Mesodermal cell (in vitro differentiated cells): ENCODE data around the gene CFH.
"Not testable (repeated sequence)": the region's sequence is repeated elsewhere in the genome, so short reads cannot be mapped to it uniquely, and the experiment has no call there.

Experiments
- H3K27ac ChIP-seq: 2 replicates; pipeline ENCODE4 v1.7.0; 2013; ENCODE audit warnings: mild to moderate bottlenecking, low read depth, low read length, moderate library complexity; ENCODE audit not compliant: severe bottlenecking
- H3K36me3 ChIP-seq: 2 replicates; pipeline ENCODE4 v1.7.1; 2013; ENCODE audit warnings: mild to moderate bottlenecking, low read length, moderate library complexity; ENCODE audit not compliant: control insufficient read depth, insufficient read depth
- H3K4me1 ChIP-seq: one replicate; pipeline ENCODE4 v1.7.1; 2013; ENCODE audit warnings: mild to moderate bottlenecking, low read length; ENCODE audit not compliant: insufficient read depth, control insufficient read depth, poor library complexity, severe bottlenecking
- H3K4me3 ChIP-seq: 2 replicates; pipeline ENCODE4 v1.7.0; 2013; ENCODE audit warnings: low read length, control low read depth, mild to moderate bottlenecking; ENCODE audit not compliant: insufficient read depth, poor library complexity, severe bottlenecking; ENCODE audit errors: extremely low read depth
- H3K9me3 ChIP-seq: 2 replicates; pipeline ENCODE4 v1.7.1; 2013; ENCODE audit warnings: mild to moderate bottlenecking, low read length, moderate library complexity; ENCODE audit not compliant: control insufficient read depth
- WGBS, 2 experiments: methylation state at CpG; one replicate each; pipeline ENCODE4 v1.1.5; 2013; ENCODE audit warnings: missing lambda C conversion rate in 2 of 2; ENCODE audit not compliant: insufficient coverage in 2 of 2; 5-methylcytosine and 5-hydroxymethylcytosine counted together

Gene CFH

GRCh38 chr1:196639291-196639690, 12.6 kb upstream of the CFH start:
- H3K36me3 ChIP-seq, H3K4me3 ChIP-seq, H3K9me3 ChIP-seq, H3K4me1 ChIP-seq, H3K27ac ChIP-seq: not testable (repeated sequence)
- 82 to 91% methylated on average over 4 of the region's 5 CpGs for WGBS, 2 experiments

GRCh38 chr1:196640976-196641375, 10.9 kb upstream of the CFH start:
- H3K36me3 ChIP-seq, result no peaks in the 10 kb centered on the region

GRCh38 chr1:196649990-196650389, 1.9 kb upstream of the CFH start:
- Histone ChIP-seq H3K9me3 (no peaks in the 10 kb centered on the region), H3K4me1 (no peaks in the 10 kb centered on the region), H3K36me3 (no peaks in the 10 kb centered on the region), H3K27ac (no peak overlapping the region), H3K4me3 (no peak overlapping the region)
- WGBS, 2 experiments, result 89 to 91% methylated on average over 4 to 7 of the region's 12 CpGs

More at GRCh38 chr1:196640976-196641375, 10.9 kb upstream of the CFH start:
- Histone ChIP-seq H3K27ac (no peak overlapping the region), H3K4me1 (no peaks in the 10 kb centered on the region), H3K4me3 (no peak overlapping the region), H3K9me3 (no peaks in the 10 kb centered on the region)
- WGBS, 2 experiments, result 40% methylated on average over 1 of the region's 1 CpG; no CpG with 5 or more reads in 1 of the 2 experiments

DNA sequence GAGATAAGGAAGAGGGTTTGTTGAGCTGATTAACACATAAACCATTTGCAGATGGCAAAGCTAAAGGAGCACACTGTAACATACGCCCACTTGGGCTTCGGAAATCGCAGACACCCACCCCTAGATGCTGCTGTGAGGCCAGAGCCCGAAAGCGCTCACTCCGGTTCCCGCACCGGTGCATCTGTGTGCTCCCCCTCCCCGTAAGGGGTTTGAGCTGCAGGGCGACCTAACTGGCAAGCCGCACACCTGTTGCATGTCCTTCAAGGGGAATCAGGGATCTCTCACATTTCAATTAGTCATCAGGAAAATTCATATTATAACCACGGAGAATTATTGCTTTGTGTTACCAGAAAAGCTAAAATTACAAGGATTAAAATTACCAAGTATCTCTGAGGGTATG, 1.4 kb upstream of the CFH start:
- no peak overlapping the region for H3K4me3 ChIP-seq
- WGBS, 2 experiments, result 88 to 90% methylated on average over 9 to 11 of the region's 12 CpGs
- no peaks in the 10 kb centered on the region for H3K36me3 ChIP-seq

DNA sequence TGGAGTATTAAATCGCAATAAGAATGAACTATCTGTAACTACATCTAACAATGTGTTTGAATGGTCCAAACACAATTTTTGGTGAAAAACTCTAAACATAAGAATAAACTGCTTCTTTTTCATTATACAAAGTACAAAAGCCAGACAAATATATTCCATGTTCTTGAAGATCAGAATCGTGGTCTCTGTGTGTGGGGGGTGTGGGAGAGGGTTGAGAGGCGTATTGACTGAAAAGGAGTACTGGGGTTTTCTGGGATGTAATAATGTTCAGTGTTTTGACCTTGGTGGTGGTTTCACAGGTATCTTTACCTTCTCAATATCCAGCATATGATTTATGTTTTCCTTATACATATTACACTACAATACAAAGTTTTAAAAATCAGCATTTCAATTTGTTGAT, 764 bp upstream of the CFH start:
- Histone ChIP-seq H3K9me3 (no peaks in the 10 kb centered on the region), H3K4me3 (no peak overlapping the region), H3K27ac (no peak overlapping the region), H3K4me1 (no peaks in the 10 kb centered on the region), H3K36me3 (no peaks in the 10 kb centered on the region)
- no CpG with 5 or more reads among the region's 3 CpGs for WGBS, 2 experiments

More for the DNA sequence above, 1.4 kb upstream of the CFH start:
- no peaks in the 10 kb centered on the region for H3K9me3 ChIP-seq
- H3K27ac ChIP-seq, result no peak overlapping the region
- H3K4me1 ChIP-seq, result no peaks in the 10 kb centered on the region

GRCh38 chr1:196654271-196654670, 2.4 kb downstream of the CFH start:
- no peaks in the 10 kb centered on the region for H3K4me1 ChIP-seq
- H3K36me3 ChIP-seq, result no peaks in the 10 kb centered on the region
- no peak overlapping the region for H3K27ac ChIP-seq
- H3K4me3 ChIP-seq, result no peak overlapping the region
- whole genome bisulfite sequencing, 2 experiments, result no CpG with 5 or more reads among the region's 2 CpGs
- H3K9me3 ChIP-seq, result no peaks in the 10 kb centered on the region

- Histone ChIP-seq H3K4me3 (no peak overlapping the region), H3K36me3 (no peaks in the 10 kb centered on the region), H3K9me3 (no peaks in the 10 kb centered on the region), H3K4me1 (no peaks in the 10 kb centered on the region), H3K27ac (no peak overlapping the region)
- no CpG with 5 or more reads among the region's 3 CpGs for WGBS, 2 experiments
Measured at GRCh38 chr1:196655071-196655470, 3.2 kb downstream of the CFH start.

DNA sequence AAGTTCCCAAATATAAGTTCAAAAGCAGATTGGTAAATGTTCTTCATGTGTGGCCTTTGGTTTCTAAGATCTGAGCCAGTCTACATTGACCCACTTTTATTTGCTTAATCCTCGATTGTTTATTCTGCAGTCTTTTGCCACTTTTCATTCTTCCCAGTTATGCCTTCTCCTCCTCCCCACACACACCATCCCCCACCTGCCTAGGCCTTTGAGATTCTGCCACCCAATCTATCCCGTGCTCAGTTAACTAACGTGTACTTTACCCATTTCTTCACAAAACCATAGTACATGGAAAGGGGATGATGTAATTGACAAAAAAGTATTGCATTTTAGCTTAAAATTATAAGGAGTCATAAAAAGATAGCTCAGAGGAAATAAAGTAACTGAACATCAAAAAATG, 3.7 kb downstream of the CFH start:
- H3K36me3 ChIP-seq, result no peaks in the 10 kb centered on the region
- no peaks in the 10 kb centered on the region for H3K9me3 ChIP-seq
- no peak overlapping the region for H3K27ac ChIP-seq
- no peaks in the 10 kb centered on the region for H3K4me1 ChIP-seq
- WGBS, 2 experiments, result 100% methylated on average over 1 of the region's 3 CpGs
- H3K4me3 ChIP-seq, result no peak overlapping the region

GRCh38 chr1:196659471-196659870, 7.6 kb downstream of the CFH start:
- Histone ChIP-seq H3K9me3 (no peaks in the 10 kb centered on the region), H3K27ac (no peak overlapping the region), H3K4me3 (no peak overlapping the region), H3K36me3 (no peaks in the 10 kb centered on the region), H3K4me1 (no peaks in the 10 kb centered on the region)
- WGBS, 2 experiments, result 80 to 86% methylated on average over 1 of the region's 1 CpG

DNA sequence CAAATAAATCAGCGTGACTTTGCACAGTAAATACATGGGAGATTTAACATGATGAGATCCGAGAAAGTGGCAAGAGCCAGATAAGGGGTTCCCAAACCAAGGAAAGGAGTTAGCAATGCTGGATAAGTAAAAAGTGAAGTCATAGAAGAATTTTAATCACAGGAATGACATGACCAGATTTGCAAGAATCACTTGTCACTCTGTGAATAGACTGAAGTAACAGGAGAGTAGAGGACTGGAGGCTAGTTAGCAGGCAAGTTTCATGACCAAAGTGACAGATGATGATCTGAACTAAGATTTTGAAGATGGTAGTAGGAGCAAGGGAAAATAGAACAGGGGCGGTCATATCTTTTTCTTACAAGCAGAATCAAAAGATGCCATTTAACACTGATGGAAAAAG, 8.4 kb downstream of the CFH start:
- Histone ChIP-seq H3K4me1 (no peaks in the 10 kb centered on the region), H3K9me3 (no peaks in the 10 kb centered on the region), H3K27ac (no peak overlapping the region), H3K36me3 (no peaks in the 10 kb centered on the region), H3K4me3 (no peak overlapping the region)
- WGBS, 2 experiments, result 79 to 100% methylated on average over 1 to 2 of the region's 3 CpGs

DNA sequence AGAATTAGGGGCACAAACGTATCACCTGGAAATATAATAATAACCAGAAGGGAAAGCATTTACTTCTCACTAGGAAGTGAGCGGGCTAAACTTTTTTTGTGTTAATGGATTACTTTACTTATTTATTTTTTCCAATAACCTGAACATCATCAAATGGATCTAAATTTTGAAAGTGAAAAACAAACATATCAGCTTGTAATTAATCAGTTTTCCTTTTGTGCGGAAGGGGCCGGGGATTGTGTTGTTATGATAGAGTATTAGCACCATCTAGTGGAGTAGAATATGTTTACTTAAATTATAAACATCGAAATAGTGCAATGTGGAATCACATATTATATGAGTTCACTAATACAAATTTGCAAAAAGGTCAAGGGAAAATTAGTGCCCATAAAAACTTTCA, 9.0 kb downstream of the CFH start:
- Histone ChIP-seq H3K9me3 (no peaks in the 10 kb centered on the region), H3K27ac (no peak overlapping the region), H3K4me3 (no peak overlapping the region), H3K4me1 (no peaks in the 10 kb centered on the region), H3K36me3 (no peaks in the 10 kb centered on the region)
- WGBS, 2 experiments, result no CpG with 5 or more reads among the region's 5 CpGs
